Stimulated activated CD8-positive, alpha-beta memory T cell treated with anti-CD3 and anti-CD28 coated beads, Interleukin-12 subunit alpha, Interleukin-12 subunit beta, amount 100 ng/mL, for 24 hours (primary cell): ENCODE results near the gene ATXN10.

Experiments
- DNase-seq: peaks from one replicate; pipeline ENCODE4 v3.0.0-alpha.2; 2020; ENCODE audit errors: extremely low read depth

ATXN10 gene

GRCh38 chr22:45860201-45860600 is 188.6 kb downstream of the ATXN10 start:
- no peak for DNase-seq

DNA sequence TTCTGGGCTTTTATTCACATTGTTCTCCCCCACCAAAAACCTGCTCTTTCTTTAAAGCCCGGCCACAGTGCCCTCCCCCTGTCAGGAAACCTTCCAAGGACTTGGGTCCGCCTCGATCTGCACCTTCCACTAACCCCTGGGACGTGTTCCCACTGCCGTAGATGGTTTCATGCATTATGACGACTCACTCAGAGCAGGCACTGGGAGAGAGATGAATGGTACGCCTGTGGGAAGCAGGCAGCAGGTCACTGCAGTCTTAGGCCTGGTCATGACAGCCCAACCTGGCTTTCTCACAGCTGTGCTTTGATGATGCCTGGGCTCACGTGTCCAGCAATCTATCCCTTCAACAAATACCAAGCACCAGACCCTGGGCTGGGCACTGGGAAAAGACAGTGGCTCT is 189.6 kb downstream of the ATXN10 start:
- DNase-seq: no peak

DNA sequence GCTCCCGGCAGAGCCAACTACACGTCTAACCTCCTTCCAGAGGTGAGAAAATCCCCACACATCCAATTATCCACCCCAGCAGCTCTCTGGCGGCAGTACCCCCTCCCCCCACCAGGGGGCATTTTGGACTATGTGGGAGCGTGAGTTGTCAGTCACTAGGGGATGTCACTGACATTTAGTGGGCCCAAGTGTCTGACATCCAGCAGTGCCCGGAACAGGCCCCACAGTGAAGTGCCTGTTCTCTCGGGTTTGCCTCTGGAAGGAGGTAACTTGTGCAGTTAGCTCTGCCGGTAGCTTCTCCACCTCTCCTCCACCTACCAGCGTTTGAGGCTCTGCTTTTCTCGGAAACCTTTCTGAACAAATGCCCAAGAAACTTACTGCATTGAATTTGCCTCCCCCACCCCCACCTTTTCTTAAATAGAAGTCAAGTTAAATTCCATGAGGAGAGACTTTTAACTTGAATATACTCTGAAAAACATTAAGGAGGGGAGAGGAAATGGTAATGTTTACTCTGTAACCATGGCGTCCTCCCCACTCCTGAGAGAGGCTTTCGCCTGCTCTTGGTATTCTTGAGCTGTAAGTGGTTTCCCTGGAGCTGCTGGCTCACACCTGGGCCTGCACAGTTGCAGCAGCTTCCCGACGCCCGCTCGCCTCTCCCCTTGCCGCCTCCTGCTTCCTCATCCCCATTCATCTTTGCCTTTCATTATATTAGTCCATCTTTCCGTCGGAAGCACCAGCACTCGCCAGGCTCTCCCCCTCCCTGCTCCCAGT is 192.5 kb downstream of the ATXN10 start:
- DNase-seq: peak; percentile 34

DNA sequence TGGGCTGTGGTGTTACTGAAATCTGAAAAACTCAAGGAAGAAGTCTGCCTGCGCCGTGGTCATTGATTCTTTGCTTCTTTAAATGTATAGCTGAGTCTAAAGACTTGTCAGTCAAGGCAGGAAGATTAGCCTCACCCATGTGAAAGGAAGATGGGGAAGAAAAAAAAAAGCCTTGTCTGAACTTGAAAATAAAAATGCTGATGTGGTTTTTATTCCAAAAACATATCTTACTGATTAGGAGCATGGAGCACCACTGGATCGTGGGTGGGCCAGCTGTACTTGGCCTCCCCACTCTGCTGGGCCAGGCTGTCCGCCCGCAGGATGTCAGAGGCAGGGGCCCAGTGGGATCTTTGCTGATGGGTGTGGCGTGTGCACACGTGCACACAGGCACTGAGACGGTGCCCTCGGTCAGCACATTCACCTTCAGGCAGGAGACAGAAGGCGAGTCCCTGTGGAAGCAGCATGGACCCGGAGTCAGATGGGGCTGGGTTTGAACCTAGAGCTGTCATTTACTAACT is 193.4 kb downstream of the ATXN10 start:
- no peak for DNase-seq

GRCh38 chr22:45865561-45866125 is 194.0 kb downstream of the ATXN10 start:
- no peak for DNase-seq

GRCh38 chr22:45866126-45866645 is 194.6 kb downstream of the ATXN10 start:
- no peak for DNase-seq

DNA sequence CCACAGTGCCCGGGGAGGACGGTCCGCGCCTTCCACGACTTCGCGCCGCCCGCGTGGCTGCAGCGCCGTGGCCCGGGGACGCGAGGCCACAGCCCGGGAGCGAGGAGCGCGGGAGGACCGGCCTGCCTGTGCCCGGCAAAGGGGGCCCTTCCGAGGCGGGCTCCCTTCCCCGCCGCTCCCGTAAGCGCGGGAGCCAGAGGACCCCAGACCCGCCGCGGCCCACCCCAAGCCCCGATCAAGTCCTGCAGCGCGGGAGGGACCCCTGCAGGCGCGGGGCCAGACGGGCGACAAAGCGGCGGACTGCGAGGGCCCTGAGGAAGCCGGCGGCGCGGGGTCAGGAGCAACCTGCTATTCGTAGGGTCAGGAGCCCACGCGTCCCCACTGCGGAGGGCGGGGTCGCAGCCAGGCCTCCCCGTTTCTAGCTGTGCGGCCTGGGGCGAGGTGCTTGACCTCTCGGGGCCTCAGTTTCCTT is 195.0 kb downstream of the ATXN10 start:
- DNase-seq: no peak

DNA sequence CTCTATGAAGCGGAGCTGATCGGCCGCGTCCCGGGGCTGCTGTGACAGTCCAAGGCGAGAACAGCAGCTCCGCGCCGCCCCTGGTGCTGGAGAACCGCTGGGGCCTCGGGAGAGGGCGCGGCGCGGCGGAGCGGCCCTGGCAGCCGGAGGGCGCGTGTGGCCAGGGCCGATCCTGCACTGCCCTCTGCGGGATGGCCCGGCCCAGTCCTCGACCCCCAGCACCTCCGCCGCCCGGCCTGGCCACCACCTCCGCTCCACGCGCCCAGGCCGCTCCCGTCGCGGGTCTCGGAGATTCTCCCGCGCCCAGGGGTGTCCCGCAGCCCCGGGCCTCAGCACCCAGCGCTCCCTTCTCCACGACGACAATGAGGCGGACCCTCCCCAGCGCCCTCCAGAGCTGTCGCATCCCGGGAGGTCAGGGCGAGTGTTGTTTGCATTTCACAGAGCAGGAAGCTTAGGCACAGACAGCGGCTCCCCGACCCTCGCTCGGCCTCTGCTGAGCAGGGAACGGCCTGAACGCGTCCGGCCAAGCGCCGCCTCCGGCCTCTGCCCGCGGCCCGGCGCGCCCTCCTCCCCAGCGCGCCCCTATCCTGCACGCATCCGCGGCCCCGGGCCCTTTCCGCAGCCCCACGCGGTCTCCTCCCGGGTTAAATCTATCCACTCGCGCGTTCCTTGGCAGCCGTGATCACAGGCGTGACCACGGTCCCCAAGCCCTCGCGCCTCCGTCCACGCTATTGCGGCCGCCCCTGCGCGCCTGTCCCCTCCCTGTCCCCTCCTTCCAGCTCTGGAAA is 195.7 kb downstream of the ATXN10 start:
- DNase-seq: no peak

DNA sequence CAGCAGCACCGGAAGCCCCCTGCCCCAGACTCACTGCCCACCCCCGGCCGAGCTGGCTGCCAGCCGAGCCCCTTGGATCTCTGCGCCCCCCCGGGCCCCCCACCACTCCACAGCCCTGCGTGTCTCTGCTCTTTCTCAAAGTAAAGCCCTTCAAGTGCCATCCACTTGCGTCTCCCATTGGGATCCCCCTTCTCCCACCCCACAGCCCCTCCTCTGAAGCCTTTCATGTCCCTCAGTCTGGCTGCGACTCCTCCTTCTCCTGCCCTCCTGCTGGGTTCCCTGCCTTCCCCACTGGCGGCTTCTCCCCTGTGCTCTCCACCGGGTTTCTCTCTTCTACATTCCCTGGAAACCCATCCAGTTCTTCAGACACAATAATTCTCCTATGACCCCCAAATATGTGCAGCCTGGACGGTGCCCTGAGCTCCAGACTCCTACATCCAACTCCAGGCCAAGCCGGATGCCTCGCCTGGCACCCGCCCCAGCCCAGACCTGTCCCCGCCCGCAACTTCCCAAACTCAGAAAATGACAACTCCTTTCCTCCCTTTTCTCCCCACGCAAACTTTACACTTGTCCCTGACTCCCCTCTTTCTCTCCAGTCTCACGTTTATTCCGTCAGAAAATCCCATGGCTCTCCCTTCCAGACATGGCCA is 196.4 kb downstream of the ATXN10 start:
- DNase-seq: no peak

DNA sequence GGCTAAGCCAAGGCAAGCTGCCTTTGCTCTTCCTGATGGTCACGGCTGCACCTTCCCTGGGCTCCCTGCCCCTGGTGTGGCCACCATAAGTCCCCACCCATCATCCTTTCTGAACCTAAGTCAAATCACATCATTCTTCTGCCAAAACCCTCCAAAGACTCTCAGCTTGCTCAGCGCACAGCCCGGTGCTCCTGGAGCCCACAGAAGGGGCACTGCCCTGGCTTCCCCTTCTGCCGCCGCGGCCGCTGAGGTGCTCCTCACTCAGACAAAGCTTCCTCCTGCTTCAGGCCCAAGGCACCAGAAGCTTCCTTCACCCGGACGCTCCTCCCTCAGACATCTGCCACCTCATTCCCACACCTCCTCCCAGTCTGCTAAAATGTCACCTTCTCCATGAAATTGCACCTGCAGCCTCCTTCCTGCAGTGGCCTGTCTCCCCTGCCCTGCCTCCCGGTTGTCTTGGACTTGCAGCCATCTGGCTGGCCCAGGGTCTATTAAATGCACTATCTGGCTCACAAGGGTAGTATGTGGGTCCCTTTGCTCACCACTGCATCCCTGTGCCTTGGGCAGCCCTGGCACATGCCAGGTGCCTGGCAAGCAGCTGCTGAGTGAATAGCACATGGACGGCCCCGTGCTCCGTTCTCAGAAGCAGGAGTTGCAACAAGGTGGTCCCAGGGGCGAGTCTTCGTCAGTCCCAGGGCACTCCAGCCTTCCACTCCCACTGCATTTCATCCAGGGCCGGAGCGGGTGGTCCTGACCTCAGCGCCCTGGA is 197.1 kb downstream of the ATXN10 start:
- no peak for DNase-seq

- no peak for DNase-seq
Observed at GRCh38 chr22:45869340-45869847, 197.8 kb downstream of the ATXN10 start.

- DNase-seq: no peak
Observed at GRCh38 chr22:45870011-45870410, 198.4 kb downstream of the ATXN10 start.

DNA sequence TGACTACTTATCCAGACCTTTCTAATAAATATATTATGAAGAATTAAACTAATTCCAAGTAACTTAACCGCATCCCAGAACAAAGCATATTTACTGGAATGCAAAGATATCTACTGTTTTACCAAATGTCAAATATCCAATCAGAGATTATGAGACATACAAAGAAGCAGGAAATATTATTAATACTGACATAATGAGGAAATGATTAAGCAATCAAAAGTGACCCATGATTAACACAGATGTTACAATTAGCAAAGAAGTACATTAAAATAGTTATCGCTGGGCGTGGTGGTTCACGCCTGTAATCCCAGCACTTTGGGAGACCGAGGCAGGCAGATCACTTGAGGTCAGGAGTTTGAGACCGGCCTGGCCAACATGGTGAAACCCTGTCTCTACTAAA is 200.1 kb downstream of the ATXN10 start:
- no peak for DNase-seq

GRCh38 chr22:45872659-45873263 is 201.1 kb downstream of the ATXN10 start:
- DNase-seq: no peak

- no peak for DNase-seq
Observed at GRCh38 chr22:45876136-45877035, 204.8 kb downstream of the ATXN10 start.

- no peak for DNase-seq
Observed at GRCh38 chr22:45877036-45877380, 205.4 kb downstream of the ATXN10 start.

- no peak for DNase-seq
Observed at GRCh38 chr22:45877651-45878050, 206.0 kb downstream of the ATXN10 start.

DNA sequence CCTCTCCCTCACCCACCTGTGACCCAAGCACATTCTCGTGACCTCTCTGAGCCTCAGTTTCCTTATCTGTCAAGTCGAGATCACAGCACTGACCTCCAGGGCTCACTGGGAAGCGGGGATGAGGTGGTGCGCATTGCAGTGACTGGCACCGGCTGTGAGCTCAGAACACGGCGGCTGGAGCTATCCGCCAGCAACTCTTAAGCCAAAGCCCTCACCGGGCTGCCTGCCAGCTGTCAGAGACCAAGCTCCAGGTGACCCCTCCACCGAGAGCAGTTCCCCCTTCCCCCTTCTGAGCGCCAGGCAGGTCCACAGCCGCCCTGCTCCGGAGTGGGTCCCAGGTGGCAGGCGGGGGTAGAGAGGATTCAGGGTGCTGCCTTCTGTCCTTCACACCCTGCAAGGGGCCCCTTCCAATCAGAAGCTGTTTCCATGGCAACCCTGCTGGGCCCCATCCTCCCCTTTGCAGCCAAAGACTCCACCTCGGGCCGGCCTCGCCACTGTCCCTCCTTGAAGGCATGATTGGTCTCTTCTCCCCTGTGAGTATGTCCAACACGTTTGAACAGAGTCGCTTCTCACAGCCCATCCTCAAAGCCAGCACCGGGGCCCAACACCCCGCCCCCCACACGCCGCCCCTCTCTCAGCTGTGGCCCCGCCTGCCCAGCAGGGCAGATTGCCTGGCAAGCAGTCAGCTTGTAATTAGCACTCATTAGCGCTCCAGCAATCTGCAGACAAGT is 206.6 kb downstream of the ATXN10 start:
- DNase-seq: no peak
